GM18861 (cell line): ENCODE results near the gene NEBL.

Experiments
- ATAC-seq: cut with Tn5 transposase; IDR thresholded peaks from one replicate; pipeline ENCODE4 v1.9.1; 2021; ENCODE audit not compliant: unreplicated experiment

NEBL gene

DNA sequence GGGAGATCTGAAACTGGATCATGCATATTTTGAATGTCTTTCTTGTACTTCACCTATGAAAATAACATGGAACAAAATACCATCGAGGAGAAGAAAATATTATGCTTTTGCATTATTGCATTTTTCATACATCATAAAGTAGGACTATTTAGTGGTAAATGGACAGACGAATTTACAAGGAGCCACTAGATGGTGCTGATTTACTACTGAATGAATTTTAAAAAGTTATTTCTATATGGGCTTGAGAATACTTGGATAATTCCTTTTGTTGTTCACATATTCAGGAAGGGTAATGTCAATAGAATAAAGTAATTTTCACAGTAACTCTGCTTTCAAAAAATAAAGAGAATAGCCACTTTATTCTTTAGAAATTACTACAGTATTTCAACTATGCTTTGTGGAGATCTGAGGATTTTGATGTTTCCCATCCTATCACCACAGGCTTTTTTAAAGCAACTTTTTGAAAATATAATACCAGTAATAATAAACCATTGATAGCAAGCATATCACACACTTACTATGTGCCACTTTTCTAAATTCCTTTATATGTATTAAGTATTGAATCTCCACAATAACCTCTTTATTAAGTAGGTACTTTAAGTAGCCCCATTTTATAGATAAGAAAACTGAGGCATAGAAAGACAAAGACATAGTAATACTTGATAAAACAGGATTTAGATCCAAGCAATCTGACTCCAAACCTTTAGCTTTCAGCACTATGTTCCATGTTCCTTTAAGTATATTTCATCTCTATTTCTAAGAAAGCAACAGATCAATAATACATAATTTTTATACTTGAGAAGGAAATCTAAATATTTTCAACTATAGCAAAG is 38.6 kb downstream of the NEBL start:
- no peak for ATAC-seq

DNA sequence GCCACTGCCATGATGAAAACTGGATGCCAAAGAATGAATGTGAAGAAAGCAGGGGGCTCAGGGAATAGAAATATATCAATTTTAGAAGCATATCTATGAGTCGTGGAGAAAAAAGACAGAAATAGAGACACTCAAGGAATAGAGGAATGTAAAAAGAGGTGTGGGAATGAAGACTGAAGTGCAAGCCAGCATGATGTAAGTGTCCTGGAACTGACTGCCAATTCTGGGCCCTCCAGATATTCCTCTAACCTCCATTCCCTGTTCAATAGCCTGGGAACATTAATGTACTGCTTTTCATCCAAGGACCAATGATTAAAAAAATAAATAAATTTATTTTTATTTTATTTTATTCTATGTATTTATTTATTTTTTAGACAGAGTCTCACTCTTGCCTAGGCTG is 40.6 kb downstream of the NEBL start:
- no peak for ATAC-seq

DNA sequence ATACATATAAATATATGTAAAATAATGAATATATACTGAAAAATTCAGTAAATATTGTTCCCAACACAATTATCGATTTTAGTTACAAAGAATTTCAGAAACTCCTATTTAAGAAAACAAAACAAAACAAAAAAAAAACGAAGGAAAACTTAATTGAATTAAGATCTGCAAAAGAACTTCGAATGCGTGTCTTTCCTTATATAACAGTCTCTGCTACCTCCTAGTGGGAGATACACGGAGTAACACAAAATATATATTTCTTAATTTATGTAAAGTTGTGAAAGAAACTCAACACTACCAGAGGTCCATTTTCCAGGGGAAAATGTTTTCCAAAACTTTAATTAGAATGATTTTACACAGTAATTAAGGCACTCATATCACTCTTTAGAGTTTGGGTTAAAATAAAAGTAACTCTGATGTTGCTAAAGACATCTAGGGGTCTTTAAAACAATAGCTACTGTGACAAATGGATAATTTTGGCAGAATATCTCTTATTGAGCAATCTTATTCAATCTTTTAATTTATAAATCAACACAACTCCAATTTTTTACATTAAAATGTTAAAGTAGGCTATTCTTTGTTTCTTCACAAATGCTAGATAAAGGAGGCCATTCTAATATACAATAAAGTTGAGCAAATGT is 41.6 kb downstream of the NEBL start:
- no peak for ATAC-seq

DNA sequence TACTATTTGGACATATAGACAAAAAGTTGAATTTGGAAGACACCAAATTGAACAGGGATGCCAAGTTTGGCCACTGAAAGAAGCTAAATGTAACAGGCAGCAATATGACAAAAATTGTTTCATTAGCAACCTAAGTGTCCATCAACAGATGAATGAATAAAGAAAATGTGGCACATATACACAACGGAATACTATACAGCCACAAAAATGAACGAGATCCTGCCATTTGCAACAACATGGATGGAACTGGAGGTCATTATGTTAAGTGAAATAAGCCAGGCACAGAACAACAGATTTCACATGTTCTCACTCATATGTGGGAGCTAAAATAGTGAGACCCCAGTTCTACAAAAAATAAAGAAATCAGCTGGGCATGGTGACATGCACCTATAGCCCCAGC is 43.8 kb downstream of the NEBL start:
- no peak for ATAC-seq

DNA sequence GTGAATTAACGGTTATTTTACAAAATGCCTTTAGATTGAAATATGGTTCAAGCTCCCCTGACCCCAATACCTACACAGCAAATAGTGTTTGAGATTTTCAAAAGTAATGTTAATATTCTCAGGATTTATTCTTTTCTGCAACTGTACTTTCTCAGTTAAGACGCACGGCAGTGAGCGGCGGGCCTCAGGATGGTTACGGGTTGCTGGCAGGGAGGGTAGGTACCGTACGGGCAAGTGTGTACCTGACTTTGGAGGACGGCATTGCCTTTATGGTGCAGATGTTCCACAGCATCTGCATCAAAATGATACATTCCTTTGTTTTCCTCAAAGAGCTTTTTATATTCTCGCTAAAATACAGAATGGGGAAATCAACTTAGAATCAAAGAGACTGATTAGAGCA is 44.8 kb downstream of the NEBL start:
- ATAC-seq, result no peak

DNA sequence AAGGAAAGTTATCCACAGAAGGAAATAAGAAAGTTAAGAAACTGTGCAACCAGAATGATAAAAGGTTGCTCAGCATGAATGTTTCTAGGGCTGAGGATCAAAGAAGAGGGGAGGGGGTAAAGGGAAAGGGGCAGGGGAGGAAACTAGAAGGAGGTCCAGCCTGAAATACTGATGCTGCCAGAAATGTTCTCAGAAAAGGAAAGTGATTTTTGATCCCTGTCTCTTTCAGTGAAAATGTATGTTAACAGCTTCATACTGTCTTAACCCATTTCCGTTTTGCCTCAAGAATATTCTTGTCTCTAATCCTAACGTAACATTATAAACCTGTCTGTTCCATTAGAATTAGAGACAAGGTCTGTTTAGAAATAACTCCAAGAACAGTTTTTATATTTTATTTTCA is 49.6 kb downstream of the NEBL start:
- no peak for ATAC-seq

DNA sequence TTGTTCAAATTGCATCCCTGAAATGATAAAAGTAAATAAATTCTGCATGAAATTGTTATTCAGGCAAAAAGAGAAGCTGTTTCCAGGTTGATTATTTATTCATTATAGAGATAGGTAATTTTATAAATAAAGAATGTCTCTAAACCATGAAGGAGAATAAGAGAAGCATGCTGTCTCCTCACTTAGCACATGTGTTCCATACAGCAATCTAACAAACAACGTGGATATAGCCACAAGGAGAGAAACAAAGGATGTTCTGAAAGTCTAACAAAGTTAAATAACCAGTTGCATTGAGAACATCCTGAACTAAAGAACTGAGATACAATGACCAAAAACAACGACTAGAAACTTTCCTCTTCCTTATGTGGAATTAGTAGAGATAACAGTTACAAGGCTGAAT is 50.8 kb downstream of the NEBL start:
- no peak for ATAC-seq

DNA sequence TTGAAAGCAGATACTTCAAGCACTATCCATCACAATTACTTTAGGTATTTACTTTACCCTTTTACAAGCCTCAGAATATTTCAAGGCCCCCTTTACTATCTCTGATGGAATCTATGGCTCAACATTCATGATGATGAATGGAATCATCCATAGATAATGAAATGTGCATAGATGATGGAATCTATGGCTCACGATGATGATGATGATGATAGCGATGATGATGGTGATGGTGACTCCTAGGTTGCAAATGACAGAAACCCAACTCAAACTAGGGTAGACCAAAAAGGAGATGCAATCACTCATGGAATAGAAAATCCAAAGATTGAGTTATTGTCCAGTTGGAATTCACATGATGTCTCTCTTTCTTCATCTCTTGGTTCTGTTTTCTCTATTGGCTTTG is 55.7 kb downstream of the NEBL start:
- ATAC-seq, result no peak

DNA sequence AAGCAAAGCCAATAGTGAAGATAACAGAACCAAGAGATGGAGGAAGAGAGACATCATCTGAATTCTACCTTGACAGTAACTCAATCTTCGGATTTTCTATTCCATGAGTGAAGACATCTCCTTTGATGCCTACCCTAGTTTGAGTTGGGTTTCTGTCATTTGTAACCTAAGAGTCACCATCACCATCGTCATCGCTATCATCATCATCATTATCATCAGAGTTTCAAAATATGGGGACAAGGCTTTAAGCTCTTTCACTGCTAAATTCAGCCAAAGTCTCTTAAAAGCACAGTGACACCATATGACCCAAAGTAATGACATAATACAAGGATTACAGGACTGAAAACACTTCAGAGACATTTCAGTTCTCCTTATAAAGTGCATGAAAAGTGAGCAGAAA is 57.2 kb downstream of the NEBL start:
- no peak for ATAC-seq

DNA sequence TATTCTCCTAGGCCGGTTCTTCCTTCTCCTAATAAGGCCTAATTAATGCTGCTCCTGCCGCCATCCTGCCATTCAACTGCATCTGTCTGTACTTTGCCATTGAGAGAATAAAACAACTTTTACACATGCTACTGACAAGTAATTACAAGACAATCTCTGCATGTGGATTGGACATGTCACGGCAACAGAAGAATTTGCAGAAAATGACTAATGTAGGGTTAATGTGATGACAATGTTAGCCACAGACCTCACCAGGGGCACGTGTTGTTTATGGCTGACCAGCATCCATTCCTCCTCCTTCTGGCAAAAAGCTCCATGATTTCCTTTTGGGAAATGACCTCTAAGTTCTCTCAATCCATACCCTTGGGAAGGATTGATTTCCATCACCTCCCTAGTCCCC is 58.0 kb downstream of the NEBL start:
- ATAC-seq, result no peak

DNA sequence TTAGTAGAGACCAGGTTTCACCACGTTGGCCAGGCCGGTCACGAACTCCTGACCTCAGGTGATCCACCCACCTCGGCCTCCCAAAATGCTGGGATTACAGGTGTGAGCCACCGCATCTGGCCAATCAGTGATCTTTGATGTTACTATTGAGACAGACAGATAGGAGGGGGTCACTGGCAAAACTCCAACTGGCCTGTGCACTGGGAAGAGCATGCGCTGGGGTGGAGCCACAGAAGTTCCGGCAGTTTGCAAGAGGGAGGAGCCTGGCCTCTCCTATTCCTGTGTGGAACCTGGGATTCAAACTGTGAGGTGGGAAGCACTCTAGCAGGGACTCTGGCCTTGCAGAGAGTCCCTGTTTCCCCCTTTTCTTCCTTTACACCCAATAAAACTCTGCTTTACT is 60.7 kb downstream of the NEBL start:
- no peak for ATAC-seq

DNA sequence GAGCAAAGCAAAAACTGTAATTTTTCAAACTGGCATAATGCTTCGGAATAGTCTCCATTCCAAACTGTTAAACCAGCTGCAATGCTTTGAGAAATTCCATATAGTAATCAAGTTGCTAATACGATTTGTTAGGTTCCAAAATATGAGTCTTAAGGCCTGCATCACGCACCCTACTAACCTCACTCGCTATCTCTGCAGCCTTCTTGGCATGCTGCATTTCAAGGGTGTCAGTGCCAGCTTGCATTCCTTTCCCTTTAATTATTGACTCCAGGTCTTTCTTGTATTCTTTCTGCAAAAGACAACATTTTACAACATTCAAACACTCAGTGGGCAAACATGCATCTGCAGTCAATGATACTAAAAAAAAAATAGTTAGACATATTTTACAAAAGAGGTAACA is 61.8 kb downstream of the NEBL start:
- no peak for ATAC-seq

DNA sequence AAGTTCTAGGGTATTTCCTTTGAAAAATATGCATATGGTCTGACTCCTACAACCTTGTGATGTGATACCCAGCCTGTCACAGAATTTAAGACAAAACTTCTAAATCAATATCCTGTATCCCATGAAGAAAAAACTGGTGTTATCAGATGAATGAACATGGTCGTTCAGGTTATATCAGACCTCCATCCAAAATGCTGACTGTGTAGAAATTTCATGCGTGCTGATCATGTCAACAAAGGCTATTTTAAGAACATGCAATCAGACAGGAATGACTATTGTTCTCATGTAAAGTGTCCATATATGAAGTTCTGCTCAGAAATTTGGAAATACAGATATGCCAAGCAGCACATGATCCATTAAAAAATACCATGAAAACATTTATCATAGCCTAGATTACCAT is 62.3 kb downstream of the NEBL start:
- no peak for ATAC-seq

DNA sequence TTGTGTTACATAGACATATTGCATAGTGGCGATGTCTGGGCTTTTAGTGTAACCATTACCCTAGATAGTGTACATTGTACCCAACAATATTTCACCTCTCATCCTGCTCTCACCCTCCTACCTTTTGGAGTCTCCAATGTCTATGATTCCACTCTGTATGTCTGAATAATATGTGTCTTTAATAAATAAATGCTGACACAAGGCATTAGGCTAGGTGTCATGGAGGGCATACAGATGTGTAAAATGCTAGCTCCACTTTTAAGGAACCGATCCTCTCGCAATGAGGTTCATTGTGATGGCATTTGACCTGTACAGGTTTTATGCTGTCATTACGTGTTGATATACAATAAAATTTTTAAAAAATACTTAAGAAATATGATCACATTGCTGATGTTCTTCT is 74.3 kb downstream of the NEBL start:
- no peak for ATAC-seq

DNA sequence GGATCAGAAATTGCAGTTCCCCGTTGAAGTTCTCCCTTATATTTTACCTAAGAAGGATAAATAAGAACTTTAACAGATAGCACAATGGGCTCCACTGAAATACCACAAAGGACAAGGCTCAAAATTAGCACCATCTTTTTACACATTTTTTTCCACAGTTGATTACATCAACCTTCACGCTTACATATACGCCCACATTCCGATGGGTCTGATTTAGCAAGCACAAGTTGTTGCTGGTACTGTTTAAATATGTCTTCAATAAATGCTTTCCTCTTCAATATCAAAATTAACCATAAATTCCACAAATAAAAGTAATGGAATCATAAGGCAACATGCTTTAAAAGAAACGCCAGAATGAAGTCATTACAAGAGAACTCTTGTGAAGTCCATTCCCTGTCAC is 79.5 kb downstream of the NEBL start:
- ATAC-seq, result no peak

DNA sequence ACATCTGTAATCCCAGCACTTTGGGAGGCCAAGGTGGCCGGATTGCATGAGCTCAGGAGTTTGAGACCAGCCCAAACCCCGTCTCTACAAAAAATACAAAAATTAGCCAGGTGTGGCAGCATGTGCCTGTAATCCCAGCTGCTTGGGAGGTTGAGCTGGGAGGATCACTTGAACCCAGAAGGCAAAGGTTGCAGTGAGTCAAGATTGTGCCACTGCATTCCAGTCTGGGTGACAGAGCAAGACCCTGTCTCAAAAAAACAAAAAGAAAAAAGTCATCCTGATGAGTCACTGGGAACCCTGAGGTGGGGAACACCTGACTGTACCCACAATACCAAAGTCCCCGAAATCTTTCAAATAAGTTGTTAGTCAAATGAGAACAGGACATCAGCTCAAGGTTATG is 80.0 kb downstream of the NEBL start:
- no peak for ATAC-seq

DNA sequence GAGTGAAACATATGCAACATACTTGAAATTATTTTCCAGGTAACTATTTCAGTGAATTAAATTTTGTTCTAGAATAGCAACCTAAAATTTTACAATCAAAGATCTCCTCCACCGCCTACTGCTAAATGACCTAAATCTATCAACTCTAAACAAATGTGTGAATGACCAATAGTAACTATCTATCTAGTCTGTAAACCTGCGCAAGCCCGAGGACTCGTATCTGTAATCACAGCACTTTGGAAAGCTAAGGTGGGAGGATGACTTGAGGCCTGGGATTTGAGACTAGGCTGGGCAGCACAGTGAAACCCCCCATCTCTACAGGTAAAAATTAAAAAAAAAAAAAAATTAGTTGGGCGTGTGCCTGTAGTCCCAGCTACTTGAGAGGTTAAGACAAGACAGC is 83.0 kb downstream of the NEBL start:
- no peak for ATAC-seq

DNA sequence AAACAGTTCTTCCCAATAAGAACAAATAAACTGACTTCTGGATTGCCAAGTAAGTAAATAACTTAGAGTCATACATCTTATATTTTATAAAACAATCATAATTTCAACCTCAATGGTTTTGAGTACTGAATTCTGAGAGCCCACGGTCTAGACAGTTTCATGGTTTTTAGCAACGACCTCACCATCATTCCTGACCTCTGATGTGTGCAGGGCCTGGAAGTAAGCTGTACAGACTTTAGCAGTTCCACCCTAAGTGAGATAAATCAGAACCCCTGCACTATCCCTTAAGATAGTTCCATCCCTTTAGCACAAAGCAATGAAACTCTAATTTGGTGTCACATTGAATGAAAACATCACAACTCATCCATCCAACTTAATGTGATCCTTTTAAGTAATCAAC is 86.0 kb downstream of the NEBL start:
- no peak for ATAC-seq

DNA sequence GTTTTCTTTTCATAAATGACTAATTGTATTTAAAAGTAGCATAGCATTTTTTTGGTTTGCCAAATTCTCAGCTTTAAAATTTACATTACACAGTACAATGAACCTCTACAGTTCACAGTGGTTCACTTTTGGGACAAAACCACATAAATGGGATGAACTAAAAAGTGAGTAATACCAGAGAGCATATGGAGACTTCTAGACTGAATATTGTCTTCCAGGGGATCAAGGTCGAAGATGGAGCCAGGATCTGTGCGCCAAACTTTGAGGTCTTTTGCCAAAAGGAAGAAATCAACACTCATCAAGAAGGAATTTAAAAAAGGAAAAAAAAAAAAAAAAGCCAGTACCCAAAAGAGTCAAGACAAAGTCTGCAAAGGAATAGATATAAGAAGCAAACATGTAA is 87.5 kb downstream of the NEBL start:
- ATAC-seq, result no peak

DNA sequence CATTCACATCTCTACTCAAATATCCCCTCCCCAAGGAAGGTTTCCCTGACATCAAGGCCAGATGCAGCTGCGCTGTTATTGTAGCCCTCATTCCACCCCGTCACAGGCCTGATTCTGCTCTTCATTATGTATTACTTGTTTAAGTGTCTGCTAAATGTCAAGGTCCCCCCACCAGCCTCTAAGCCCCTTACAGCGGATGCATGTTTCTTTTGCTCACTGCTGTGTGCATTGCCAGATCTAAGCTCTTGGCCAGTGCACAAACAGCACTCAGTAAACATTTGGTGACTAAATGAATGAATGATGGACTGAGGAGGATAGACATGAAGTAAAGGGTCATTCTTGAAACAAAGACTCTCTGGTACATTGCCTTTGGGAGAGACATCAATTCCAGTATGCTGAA is 90.6 kb downstream of the NEBL start:
- ATAC-seq, result no peak

DNA sequence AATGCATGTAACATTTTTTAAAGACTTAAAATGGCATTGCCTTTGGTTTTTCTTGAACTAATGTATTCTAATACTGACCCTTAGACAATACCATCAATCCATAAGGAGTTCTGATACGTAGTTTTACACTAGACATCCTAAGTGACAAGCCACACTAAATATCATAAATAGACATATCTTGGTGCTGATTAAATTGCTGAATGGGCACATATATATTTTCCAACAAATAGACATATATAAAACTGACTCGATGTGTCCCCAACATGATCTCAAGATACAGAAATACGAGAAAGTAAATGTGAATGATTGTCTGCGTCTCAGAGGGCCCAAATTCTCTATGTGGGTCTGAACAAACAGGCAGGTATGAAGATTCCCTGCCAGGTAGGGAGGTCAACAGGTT is 99.8 kb downstream of the NEBL start:
- ATAC-seq, result no peak

DNA sequence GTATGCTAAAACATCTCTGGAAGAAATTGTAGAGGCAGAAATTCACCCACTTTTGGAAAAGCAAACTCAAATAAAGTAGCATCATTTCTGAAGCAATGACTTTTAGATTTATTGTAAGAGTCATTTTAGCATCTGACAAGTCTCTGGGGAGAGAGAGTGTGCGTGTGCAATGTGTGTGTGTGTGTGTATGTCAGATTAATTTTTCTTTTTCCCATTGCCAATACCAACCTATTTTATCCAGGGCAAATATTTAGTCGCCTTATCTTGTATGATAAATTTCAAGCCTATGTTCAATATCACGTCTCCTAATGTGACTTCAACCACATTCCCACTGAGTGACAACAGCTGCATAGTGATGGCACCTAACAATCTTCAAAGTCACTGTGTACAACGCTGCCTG is 101.7 kb downstream of the NEBL start:
- ATAC-seq, result no peak

DNA sequence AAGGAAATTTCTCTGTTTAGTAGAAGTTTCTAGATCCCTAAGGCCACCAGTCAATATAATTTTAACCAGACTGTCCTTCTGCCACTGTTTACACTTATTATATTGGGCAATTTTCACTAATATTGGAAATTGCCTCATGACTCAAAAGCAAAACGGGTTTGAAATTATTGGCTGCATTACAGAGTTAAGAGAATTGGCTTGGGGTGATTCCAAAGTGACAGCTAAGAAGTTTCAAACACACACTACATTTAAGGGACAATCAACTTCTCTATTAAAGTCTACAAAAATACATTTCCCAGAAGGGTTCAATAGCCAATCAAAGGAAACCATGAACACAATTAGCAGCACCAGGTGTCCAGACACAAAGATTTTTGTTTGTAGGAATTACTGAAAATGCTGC is 111.9 kb downstream of the NEBL start:
- ATAC-seq, result no peak
